ENCODE data around the gene TIAM2.

The TIAM2 gene

DNA sequence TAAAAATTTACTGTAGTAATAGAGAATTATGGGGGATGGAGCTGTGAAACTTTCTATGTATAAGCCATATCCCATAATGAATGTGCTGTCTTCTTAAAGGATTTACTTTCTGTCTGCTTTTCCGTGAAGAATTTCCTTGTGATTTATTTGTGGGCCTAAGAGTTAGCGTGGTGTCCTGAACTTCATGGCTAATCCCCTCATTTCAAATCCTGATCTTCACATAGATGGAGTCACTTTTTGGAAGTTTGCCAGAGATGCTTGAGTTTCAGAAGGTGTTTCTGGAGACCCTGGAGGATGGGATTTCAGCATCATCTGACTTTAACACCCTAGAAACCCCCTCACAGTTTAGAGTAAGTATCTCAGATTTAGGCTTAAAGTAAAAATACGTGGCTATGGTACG, 249.3 kb downstream of the TIAM2 start:
- DNase-seq = no peak

DNA sequence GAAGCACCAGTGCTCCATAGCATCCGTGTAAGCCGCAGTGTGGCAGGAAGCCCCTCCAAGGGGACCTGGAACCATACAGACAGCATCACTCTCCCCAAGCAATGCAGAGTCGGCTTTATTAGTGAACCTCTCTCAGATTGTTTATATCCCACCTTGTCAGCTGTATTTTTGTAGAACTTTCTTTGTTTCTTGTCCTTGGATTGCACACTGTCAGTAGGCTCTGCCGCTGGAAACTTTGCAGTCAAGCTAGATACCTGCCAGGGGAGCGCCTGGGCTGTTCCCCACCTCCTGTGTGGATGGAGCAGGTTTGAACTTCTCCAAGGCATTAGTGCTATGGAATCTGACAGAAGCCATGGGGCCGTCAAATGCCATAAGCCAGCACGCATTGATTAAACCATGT, 250.1 kb downstream of the TIAM2 start:
- DNase-seq = no peak

DNA sequence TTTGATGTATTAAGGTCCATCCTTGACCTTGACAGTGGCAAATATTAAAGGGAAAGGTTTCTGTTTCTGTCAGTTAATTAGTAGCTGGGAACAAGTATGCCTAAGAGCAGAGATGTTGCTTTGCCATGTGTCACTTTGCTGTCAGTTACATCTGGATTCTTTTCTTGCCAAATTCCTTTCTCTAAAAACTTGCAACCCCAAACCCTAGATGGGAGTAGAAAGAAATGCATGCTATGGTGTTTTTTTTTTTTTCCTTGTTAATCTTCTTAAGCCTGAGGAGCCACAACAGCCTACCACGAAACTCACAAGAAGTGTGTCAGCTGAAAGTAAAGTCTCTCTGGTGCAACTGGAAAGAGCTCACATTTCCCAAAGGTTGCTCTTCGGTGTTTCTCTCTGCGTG, 250.7 kb downstream of the TIAM2 start:
- DNase-seq = peak; percentile 54

DNA sequence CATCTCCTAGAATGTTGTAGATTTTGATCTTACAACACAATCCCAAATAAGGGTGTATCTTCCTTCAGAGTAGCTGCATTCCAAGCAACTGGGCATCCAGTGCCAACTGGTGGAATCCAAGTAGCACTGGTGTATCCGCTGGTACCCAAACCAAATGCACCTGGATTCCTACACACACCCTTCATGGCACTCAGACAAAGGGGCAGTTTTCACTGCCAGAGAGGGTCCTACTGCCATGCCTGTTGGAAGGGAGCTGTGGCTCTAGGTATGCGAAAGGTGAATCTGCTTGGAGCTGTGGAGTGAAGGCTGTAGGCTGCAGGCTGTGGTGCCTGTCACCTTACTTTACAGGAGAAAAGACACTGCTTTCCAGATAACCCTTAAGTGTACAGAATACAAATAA, 251.7 kb downstream of the TIAM2 start:
- DNase-seq = no peak

DNA sequence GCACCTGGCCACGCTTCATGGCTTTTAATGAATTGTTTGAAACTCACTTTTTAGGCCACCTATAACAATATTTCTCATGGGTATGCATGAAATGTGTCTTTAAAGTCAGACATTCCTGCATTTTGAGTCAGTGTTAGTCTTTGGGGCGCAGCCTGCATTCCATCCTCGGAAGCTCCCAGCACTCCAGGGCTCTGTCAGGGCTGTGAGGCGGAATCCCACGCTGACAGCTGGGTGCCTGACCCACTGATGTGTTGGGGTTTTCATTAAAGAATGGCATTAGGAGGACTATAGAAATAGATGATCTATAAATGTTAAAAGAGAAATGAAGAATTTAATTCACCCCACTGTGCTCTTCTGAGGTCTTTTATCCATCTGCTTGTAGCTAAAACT, 252.5 kb downstream of the TIAM2 start:
- no peak for DNase-seq

DNA sequence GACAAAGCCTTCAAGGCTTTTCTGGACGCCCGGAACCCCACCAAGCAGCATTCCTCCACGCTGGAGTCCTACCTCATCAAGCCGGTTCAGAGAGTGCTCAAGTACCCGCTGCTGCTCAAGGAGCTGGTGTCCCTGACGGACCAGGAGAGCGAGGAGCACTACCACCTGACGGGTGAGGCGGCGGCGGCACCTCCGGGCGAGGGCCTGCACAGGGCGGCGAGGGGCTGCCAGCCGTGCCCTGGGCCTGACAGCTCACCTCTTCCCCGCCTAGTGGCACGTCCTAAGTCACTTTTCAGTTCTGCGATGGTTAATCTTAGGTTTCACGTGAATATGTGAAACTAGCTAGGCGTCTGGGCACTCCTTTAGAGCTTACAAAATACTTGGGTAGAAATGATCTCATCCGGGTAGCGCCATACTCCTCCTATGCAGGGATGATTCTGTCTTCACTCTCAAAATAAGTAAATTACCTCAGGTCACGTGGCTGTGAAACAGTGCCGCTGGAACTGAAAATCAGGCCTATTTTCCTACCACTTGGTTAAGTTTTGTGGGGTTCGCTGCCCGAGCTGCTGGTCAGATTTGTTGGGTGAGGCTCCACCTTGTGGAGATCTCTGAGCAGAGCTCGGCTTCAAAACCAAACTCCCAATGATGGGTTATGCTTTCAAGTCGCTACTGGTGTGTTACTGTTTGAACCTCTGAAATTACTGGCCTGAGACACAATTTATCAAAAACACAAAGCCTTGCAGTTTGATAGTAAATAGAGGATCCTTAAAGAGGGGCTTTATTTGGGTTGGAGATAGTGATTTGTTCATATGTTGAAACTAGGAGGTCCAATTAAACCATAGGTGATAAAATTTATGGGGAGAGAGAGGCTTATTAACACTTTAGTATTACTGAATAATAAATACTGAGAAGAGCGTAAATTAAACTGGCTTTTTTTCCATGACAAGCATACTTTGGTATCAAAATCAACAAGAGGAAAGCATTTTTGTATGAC, 253.2 kb downstream of the TIAM2 start:
- no peak for DNase-seq

DNA sequence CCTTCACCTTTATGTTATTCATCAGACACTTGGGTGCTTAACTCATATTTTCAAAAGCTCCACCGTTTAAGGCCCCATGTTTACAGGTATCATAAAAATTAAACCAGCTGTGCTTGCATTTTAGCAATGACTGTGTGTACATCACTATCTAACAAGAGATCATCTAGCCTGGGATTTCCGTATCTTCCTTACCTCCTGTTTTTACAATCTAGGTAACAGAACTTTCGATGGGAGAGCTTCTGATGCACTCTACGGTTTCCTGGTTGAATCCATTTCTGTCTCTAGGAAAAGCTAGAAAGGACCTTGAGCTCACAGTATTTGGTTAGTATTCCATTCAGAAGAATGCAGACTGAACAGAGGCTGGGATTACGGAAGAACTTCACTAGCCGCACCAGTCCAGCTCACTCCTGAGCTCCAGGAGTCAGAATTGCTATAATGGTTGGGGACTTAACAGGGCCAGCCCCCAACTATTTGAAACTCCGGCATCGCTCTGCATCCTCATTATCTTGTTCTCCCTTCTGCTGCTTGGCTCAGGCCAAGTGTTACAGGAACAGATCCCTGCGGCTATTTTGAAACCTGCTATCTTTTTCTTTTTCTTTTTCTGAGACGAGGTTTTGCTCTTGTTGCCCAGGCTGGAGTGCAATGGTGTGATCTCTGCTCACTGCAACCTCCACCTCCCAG, 255.7 kb downstream of the TIAM2 start:
- no peak for DNase-seq

DNA sequence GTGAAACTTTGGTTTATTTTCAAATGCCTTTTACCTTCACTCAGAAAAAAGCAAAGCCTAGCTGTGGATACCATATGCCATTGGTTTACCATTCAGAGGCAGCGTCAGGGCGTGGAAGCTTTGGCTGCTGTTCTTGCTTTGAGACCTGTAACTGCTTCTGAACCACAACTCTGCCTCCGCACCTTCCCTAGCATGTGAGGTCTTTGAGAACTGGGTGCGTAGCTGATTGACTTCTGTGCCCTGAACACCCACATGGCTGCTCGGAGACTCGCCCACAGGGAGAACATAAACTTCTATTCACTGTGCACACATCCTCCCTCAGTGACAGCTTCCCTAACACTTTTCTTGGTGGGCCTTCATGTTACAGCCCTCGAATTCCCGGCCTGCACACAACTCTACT, 257.5 kb downstream of the TIAM2 start:
- no peak for DNase-seq

DNA sequence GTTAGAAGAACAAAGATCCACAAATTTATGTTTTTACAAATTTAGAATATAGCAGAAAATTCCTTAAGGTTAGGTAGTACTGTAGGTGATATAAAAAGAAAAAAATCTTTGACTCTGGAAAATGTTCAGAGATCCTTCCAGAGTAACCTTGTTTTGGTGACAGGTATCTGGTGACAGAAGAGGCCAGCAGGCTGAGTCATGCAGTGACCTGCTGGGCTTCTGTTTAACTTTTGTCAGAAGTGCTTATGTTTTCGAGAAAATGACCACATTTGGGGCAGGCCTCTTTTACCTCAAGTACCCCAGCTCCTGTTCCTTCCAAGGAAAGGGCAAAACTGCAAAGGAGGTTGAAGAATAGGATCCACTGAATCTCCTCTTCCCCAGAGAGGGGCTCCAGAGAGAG, 258.2 kb downstream of the TIAM2 start:
- DNase-seq = no peak

DNA sequence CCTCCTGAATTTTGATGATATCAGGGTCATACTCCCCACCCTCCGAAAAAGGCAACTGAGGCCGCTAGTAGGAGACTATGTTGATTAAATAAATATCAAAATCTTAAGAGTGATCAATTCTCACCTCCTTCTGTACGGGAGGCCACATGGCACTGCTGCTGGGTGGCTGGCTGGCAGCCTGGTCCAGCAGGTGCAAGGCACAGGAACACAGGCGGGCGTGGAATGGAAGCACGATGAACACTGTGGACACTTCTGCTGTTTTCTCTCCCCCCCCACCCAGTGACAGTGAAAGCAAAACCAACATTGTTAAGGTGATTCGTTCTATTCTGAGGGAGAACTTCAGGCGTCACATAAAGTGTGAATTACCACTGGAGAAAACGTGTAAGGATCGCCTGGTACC, 259.0 kb downstream of the TIAM2 start:
- no peak for DNase-seq

DNA sequence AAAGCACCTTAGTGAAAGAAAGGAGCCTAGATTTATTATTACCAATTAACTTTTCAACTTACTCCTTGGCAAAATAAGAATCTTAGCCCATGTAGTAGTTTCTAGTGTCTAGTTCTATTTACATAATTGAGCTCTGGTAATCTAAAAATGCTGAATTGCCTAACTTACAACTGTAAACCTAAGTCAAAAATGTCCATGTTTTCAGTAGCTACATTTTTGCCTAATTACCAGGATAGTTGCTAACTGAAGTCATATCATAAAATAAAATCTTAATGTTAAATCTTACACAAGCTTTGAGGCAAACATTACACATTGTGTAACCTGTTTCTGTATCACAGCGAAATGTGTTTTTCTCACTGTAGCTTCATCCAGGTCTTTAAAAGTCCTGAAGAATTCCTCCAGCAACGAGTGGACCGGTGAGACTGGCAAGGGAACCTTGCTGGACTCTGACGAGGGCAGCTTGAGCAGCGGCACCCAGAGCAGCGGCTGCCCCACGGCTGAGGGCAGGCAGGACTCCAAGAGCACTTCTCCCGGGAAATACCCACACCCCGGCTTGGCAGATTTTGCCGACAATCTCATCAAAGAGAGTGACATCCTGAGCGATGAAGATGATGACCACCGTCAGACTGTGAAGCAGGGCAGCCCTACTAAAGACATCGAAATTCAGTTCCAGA, 261.1 kb downstream of the TIAM2 start:
- DNase-seq = no peak

DNA sequence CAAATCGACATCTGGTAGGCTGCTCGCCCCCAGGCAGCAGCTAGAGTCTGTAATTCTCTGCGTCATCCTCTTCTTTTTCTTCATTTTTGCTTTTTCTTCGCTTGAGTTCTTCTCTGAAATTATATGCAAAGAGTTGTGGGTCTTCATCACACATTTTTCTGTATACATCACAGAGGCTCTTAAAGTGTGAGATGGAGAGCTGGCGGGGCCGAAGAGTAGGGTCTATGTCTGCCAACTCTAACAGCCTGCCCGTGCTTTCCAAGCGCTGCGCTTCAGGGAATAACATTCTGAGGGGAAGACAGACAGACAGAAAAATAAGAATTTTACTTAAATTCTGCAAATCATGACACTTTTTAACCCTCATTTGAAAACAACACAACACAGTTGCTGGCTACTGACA, 262.7 kb downstream of the TIAM2 start:
- DNase-seq = no peak

DNA sequence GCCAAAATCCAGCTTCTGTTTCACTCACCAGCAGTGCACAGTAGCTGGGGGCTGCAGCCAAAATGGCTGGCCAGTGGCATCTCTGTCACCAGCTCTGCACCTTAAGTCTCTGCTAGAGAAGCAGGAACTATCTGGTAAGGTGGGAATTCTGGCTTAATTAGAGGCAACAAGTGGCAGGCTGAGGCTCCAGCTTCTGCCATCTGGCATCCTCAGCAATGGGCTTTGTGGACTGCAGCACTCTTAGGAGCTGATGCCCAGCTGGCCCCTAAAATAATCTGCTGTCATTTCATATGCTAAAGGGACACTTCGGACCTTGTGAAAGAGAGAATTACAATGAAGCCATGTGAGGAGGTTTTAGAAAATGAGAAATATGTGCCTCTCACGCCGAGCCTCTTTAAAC, 264.1 kb downstream of the TIAM2 start:
- no peak for DNase-seq

DNA sequence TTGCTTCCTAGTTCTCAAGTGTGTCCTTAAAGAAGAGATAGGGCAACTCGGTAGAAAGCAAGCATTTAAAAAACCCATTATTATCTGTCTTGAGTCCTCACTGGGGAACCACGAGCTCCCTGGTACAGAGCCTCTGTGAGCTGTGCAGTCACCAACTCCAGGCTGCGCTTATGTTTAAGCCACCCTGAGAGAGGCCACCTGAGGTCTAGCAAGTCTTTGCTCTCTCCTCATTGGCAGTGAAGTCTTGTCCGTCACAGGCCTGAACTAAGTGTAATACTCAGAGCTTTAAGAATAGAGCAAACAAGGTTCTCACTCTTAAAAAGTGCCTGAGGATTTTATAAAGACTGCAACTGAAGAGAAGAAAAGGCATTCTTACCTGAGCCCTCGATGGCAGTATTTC, 264.8 kb downstream of the TIAM2 start:
- DNase-seq = no peak

DNA sequence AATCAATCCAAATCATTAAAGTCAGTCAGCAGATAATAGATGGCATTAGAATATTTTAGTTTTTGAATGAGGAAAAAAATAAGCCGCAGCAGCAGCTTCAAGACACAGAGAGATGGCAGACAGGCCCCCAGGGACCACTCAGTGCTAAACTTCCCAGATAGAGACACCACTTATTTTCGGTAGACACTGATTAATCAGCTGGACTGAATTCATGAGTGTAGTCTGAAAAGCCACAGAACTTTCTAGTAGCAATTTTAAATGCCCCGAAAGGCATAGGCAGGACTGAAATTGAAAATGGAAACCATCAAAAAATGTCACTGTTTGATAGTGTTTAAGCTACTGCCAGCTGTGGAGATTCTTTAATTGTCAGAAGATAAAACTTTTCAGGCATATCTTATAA, 265.6 kb downstream of the TIAM2 start:
- no peak for DNase-seq

DNA sequence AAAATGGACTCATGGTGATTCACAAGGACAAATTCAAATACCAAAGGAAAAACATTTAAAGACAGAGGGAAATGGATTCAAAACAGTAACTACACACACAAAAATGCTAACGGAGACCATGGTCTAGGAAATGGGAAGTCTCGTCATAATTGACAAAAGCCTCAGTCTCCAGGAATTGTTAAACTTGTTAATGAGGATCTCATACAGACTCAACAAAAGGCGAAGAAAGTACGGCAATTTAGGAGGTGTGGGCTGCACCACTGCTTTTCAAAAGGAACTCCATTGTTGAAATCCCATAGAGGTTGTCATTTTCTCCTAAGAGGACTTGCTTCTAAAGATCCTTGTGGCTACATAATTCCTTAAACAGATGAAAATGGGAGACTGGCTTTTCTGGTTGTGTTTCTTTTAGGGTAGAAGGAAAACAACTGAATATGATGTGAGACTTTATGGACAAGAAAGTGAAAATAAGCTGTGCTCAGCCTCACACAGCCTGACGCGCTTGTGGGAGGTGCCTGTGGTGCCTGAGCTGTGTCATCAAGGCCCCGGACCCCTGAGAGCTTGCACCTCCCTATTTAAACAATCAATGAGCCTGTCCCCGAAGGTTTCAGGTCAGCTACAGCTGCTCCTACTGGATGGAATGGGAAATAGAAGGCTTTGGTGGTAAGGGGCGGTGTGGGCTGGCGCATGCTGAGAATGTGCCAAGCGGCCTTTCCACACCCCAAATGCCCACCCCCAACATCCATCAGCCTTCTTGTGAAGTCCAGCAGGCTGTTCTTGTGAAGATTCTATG, 266.2 kb downstream of the TIAM2 start:
- DNase-seq = no peak

DNA sequence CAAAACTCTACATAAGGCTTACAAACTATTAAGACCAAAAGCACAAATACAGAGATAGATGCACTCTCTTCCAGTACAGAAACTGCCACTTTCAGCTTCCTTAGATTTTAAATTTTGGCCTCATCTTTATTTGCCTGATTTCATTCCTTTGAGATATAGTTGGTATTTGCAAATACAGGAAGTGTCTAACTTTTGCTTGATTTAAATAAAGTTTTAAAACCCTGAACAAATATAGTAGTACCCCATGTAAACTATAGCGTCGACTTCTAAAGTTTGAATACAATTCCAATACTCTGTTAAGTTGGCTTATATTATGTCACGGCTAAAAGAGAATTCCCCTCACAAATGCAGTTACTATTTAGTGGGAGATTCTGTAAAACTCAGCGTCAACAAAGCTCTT, 267.5 kb downstream of the TIAM2 start:
- no peak for DNase-seq

DNA sequence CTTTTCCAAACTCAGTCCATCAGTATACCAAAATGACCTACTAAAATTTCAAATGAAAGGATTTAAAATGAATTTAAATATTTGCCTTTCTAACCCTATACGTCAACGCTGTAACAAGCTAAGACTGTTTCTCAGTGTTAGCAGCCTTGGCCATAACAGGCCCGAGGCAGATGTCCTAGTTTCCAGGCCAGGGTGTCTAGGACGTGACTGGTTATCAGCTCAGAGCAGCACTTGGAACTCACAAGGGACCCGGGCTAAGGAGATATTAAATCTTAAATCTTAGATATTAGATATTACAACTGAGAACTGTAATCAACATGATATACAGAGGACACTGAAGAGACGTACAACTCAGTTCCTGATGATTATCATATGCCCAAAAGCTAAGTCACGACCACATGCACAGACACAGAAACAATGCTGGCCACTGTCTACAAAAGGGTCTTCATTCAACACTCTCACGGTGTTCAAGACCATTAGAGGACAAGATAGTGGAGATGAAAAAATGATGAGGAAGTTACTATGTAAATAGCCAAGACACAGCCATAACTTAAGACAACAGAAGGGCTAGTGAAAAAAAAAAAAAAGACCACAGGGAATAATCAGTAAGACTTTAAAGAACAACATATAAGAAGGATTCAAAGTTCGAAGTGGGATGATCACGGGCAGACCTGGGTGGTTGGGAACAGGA, 268.4 kb downstream of the TIAM2 start, which contains the start of gene CLDN20:
Gene CLDN20 (plus strand): TSS at position 641 of the 691 bp plus-strand sequence. CDS start 11,707 bp downstream, outside the sequence.
- DNase-seq = no peak

DNA sequence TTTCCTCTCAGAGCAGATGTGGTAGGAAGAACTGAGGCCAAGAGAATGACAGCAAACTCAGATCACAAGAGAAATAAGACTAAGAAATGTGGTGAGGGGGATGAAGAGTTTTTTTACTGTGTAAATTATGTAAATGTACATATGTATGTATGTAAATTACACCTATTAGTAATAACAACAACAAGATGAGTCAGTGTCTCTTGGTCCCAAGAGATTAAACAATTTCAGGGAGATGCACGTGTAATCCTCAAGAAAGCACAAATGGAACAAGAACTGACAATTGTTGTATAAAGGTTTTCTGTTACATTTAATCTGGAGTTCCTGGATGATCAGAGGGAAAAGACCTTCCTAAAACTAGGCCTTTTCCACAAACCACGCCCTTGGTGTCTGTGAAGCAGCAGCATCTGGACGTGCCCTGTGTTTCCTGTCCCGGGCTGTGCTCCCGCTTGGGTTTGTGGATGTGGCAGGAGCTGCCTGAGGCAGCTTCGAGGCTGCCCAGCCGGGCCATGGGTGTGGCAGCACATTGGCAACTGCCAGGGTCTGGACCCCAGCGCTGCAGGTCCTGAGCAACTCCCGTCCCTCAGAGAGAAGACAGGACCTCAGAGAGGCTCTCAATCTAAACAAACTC, 269.7 kb downstream of the TIAM2 start:
- DNase-seq = no peak

DNA sequence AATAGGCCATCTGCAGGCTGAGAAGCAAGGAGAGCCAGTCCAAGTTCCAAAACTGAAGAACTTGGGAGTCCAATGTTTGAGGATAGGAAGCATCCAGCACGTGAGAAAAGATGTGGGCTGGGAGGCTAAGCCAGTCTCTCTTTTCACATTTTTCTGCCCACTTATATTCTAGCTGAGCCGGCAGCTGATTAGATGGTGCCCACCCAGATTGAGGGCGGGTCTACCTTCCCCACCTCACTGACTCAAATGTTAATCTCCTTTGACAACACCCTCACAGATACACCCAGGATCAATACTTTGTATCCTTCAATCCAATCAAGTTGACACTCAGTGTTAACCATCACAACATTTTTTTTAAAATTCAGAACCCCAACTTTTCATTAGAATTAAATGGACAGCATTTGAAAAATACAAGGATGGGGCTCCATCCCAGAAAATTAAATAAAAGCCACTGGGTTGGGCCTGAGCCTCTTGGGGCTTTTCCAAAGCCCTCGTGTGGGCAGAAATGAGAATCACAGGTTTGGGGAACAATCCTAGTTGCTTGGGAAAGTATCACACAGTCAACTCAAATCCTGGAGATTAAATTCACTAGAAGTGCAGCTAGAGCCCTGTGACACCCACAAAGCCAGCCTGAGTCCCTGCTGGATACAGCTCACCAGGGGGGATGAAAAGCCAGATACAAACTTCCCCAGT, 270.9 kb downstream of the TIAM2 start:
- no peak for DNase-seq

DNA sequence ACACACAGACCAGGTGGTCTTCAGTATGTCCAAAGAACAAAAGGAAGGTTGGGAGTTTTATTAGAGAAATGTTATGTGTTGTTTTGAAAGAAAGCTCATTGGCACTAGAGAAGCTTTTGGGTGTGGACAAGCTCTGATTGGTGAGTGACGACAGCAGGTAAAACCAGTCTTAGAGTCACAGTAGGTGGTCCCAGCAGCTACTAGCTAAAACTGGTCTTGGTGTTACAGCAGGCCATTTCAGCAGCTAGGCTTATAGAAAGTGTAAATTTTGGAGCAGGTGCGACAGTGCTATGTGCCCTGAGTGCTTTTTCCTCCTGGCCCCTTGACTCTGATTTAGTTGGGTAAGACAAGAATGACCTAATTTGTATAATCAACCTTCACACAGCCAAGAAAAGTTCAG, 272.3 kb downstream of the TIAM2 start:
- DNase-seq = no peak

Measured in MV-4-11 (cell line).